GM19328 (cell line): Measurements from ENCODE around the gene OSBPL2.

ENCODE experiments used
- ATAC-seq: cut with Tn5 transposase; IDR thresholded peaks from one replicate; pipeline ENCODE4 v1.9.1; 2021; ENCODE audit warnings: mild to moderate bottlenecking, moderate library complexity; ENCODE audit not compliant: unreplicated experiment

OSBPL2 gene

DNA sequence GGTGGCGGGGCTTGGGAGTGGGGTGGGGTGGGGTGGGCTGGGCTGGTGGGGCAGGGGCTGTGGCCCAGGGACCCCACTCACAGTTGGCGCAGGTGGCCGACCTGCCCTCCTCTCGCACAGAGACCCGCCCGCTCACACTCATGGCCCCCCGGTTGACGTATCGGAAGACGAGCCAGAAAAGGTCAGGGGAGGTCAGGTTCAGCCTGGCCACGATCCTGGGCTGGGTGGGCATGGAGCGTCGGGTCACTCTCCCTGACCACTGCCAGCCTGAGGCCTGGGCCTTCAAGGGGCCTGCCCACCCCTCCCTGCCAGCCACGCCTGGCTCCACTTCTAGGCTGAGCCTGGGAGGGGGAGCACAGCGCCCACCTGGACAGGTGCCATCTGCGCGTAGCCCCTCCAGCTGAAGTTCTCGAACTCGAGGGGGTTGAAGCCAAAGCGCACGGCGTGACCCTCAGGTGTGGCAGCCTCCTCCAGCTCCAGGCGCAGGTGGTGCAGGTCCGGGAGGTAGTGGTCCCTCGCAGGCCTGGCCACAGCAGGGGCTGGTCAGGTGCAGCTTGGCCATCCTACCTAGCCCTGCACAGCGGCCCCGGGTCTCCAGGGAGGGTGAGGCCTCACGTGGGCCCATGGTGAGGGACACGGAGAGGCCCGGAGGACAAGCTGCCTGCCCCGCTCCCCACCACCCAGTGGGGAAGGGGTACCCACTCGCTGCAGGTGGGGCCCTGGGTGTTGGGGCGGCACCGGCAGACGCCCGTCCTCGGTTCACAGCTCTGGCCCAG lies 95.7 kb downstream of the OSBPL2 start:
- ATAC-seq, result no peak

GRCh38 chr20:62334881-62335280 lies 96.6 kb downstream of the OSBPL2 start:
- ATAC-seq, result no peak

- no peak for ATAC-seq
These were observed 97.2 kb downstream of the OSBPL2 start for GRCh38 chr20:62335532-62335931.

GRCh38 chr20:62336329-62336728 lies 98.0 kb downstream of the OSBPL2 start:
- no peak for ATAC-seq

DNA sequence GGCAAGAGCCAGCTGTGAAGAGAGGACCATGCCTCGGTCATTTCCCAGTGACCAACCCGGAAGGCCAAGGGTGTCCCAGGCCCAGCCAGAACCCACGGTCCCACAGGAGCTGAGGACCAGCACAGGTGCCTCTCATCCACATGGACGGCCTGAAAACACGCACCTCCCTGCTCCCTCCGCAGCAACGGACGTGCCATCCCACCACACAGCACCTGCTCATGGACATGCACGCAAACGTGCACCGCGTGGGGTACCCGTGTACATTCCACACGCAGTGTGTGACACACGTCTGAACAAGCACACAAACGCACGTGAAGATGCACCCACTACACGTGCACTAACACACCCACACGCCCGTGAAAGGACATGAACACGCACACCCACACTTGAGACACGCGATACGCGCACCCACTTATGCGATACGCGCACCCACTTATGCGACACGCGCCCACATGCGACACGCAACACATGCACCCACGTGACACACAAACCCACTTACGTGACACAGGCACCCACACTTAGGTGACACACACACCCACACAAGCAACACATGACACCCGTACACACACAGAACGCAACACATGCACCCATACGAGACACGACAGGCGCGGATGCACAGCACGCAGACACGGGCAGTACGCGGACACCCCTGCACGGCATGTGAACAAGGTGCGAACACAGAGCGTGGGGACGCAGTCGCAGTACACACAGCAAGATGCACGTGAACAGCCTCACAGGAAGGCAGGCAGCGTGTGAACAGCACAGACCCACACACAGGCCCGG lies 98.6 kb downstream of the OSBPL2 start:
- no peak for ATAC-seq

DNA sequence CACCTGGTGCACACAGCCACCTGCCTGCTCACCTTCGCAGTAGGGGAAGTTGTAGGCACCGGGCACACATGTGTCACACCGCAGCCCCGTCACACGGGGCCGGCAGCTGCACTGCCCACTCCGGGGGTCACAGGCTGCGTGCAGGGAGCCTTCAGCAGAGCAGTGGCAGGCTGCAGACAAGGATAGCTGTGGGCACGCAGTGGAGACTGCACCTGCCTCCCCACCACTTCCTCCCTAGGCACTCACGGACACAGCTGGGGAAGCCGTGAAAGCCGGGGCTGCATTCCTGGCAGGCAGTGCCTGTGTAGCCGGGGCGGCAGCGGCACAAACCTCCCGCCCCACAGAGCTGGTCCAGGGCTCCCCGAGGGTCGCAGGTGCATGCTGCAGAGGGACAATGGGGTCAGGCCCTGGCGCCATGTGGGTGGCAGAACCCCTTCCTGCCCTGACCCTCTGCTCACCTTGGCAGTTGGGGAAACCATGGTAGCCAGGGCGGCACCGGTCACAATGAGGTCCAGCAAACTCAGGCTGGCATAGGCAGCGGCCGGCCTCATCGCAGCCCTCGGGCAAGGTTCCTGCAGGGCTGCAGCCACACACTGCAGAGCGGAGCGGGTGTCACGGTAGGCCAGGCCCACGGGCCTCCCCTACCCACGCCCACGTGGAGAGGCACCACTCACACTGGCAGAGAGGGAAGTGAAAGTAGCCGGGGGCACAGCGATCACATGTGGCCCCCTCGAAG lies 99.4 kb downstream of the OSBPL2 start:
- ATAC-seq, result no peak

DNA sequence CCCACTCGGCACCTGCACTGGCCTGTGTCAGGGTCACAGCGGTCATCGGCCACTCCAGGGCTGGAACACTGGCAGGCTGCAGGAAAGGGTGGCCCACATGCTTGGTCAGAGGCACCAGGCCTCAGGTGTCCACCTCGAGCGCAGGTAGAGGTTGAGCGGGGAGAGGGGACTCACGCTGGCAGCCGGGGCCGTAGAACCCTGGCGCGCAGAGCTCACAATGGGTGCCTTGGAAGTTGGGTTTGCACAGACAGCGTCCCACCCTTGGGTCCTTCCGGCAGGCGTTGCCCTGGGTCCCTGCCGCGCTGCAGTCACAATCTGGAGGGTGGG lies 99.9 kb downstream of the OSBPL2 start:
- no peak for ATAC-seq

DNA sequence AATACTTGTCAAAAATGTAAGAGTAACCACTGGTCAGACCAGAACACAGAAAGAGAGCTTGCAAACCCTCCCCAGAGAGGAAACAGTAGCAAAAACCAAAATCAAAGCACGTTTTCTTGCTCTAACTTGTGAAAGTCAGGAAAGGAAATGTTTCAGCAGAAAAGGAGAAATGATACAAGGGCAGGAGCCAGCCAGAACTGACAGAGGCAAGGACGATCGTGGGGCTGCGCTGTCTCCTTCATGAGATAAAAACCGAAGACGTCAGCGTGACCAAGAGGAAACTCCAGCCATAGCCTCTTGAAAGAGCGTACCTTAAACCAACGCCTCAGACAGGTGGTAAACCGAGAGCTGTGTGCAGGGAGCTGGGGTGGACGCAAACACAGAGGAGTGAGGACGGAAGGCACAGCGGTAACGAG lies 101.3 kb downstream of the OSBPL2 start:
- peak; percentile 62 for ATAC-seq

DNA sequence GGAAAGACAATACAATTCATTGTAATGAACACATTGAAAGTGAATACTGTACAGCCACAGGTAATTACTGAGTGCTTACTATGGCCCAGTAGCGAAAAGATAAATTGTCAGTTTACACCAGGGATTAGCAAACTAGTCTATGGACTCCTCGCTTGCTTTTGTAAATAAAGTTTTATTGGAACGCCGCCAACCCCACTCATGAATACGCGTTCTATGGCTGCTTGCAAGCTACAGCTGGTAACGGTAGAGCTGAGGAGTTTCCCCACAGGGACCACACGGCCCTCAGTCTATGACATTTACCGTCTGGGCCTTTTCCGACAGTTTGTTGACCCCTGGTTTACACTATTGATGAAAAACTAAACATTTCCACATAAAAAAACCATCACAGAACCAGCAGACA lies 104.6 kb downstream of the OSBPL2 start:
- ATAC-seq, result no peak

DNA sequence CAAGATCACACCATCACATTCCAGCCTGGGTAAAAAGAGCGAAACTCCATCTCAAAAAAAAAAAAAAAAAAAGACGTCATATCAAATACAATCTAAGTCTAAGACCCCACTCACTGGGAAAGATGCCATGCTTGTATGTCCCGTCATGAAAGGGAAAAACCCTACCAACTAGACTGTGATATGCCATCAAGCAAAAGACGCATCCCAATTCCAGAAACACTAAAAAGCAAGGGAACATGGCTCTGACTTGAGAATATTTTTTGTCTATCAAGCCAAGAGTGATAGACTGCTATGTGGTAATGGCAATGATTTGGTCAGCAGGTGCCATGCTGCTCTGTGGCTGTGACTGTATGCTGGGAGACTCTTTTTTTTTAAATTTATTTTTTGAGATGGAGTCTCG lies 105.8 kb downstream of the OSBPL2 start:
- no peak for ATAC-seq

DNA sequence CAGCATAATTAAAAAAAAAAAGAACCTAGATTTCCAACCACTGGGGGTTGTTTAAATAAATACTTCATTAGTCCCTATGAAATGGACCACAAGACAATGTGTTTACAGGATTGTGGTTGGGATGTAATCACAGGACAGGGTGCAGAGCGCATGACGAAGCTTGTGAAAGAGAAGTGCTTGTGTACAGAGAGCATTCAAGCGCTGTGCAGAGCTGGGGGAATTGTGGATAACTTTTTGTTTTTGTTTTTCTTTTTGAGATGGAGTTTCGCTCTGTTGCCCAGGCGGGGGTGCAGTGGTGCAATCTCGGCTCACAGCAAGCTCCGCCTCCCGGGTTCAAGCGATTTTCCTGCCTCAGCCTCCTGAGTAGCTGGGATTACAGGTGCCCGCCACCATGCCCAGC lies 106.5 kb downstream of the OSBPL2 start:
- no peak for ATAC-seq
